ENCODE results near the gene GRAMD1A.

GRAMD1A gene

DNA sequence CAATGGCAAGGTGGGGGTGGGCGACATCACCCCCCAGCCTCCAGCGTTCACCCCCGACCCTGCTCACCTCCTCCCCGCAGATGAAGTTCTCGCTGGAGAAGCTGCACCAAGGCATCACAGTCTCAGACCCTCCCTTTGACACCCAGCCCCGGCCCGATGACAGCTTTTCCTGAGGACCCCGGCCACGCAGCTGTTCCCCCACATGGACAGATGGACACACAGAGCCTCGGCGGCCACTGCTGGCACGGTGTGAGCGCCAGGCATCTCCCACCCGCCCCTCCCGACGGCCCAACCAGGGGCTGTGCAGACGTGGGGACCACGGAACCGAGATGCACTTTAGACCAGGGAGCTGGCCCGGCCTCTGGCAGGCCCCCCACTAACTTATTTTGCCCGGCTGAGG lies 25.8 kb downstream of the GRAMD1A start:
- Histone ChIP-seq H3K27ac (replicated peaks; ENCODE audit: low read length) (no peak overlapping the region), H3K4me1 (ENCODE audit: control insufficient read depth in 2 of 2, insufficient read depth in 1 of 2, low read depth in 1 of 2, low read length in 2 of 2) (peaks cover 0 to 3% of the 10 kb centered on the region in 2 donors), H2AFZ (ENCODE audit: low read length) (no peak overlapping the region), H3K27me3 (ENCODE audit: control insufficient read depth in 3 of 3, insufficient read depth in 3 of 3, low read depth in 1 of 3, low read length in 3 of 3) (peaks cover 0 to under 1% (median 0%) of the 10 kb centered on the region in 3 experiments), H2BK15ac (ENCODE audit: low read length) (no peak overlapping the region), H3K23ac (ENCODE audit: low read depth, low read length, poor library complexity) (no peak overlapping the region), H4K91ac (ENCODE audit: low read depth, low read length, poor library complexity) (no peak overlapping the region), H2BK12ac (ENCODE audit: low read length) (no peak overlapping the region), H3K4me3 (ENCODE audit: low read length in 2 of 2) (no peak overlapping the region), H3K18ac (ENCODE audit: low read length) (no peak overlapping the region), H3K4ac (ENCODE audit: low read length) (no peak overlapping the region), H2AK5ac (ENCODE audit: low read depth, low read length) (no peak overlapping the region), H3K14ac (ENCODE audit: low read length) (no peak overlapping the region), H3K36me3 (replicated peaks in 1 of 2; ENCODE audit: control insufficient read depth in 2 of 2, insufficient read depth in 2 of 2, low read length in 2 of 2) (peaks cover 49 to 73% of the 10 kb centered on the region in 2 donors), H4K8ac (ENCODE audit: low read depth, low read length) (no peak overlapping the region), H3K79me1 (ENCODE audit: low read depth, low read length) (peaks cover 2% of the 10 kb centered on the region), H2BK120ac (ENCODE audit: low read depth, low read length) (no peak overlapping the region), H3K4me2 (ENCODE audit: insufficient read depth, low read length, poor library complexity, severe bottlenecking) (no peak overlapping the region), H3K9ac (ENCODE audit: low read depth, low read length, poor library complexity) (no peak overlapping the region), H2BK5ac (ENCODE audit: low read length) (no peak overlapping the region), H3K9me3 (replicated peaks in 1 of 2; ENCODE audit: control insufficient read depth in 2 of 2, insufficient read depth in 1 of 2, low read depth in 1 of 2, low read length in 2 of 2) (no peaks in the 10 kb centered on the region)
- no peak for DNase-seq (ENCODE audit: low spot score)
- WGBS, 2 donors (ENCODE audit: extremely low coverage in 2 of 2, insufficient read length in 2 of 2, insufficient replicate concordance in 1 of 2): no CpG with 5 or more reads among the region's 21 CpGs

DNA sequence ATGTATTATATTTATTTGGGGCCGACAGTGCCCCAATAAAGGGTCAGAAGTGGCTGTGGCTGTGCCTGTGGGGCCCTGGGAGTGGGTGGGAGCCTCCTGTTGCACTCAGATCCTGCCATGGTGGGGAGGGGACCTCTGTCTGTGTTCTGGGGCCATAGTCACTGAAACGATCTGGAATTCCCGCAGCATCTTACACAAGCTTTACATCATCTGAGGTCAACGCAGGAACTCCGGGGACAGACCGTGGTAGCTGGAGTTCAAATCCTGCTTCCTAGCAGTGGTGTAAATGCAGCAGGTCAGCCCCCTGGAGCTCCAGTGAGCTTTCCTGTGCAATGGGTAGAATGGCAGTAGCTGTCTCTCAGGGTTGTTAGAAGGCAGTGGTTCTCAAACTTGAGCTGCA lies 26.3 kb downstream of the GRAMD1A start:
- no peak overlapping the region for H2AFZ ChIP-seq (ENCODE audit: low read length)
- no peak overlapping the region for H3K27ac ChIP-seq (replicated peaks; ENCODE audit: low read length)
- H3K4ac ChIP-seq (ENCODE audit: low read length): no peak overlapping the region
- peaks cover 0 to 3% of the 10 kb centered on the region in 2 donors for H3K4me1 ChIP-seq (ENCODE audit: control insufficient read depth in 2 of 2, insufficient read depth in 1 of 2, low read depth in 1 of 2, low read length in 2 of 2)
- no peak overlapping the region for H4K8ac ChIP-seq (ENCODE audit: low read depth, low read length)
- peaks cover 0 to 5% (median 1%) of the 10 kb centered on the region in 3 experiments for H3K27me3 ChIP-seq (ENCODE audit: control insufficient read depth in 3 of 3, insufficient read depth in 3 of 3, low read depth in 1 of 3, low read length in 3 of 3)
- no peak overlapping the region for H2BK120ac ChIP-seq (ENCODE audit: low read depth, low read length)
- no CpG with 5 or more reads among the region's 6 CpGs for WGBS, 2 donors (ENCODE audit: extremely low coverage in 2 of 2, insufficient read length in 2 of 2, insufficient replicate concordance in 1 of 2)
- H3K23ac ChIP-seq (ENCODE audit: low read depth, low read length, poor library complexity): no peak overlapping the region
- no peak for DNase-seq (ENCODE audit: low spot score)
- peaks cover 2% of the 10 kb centered on the region for H3K79me1 ChIP-seq (ENCODE audit: low read depth, low read length)
- H2BK15ac ChIP-seq (ENCODE audit: low read length): no peak overlapping the region
- H3K18ac ChIP-seq (ENCODE audit: low read length): no peak overlapping the region
- no peak overlapping the region for H3K9ac ChIP-seq (ENCODE audit: low read depth, low read length, poor library complexity)
- H3K9me3 ChIP-seq (replicated peaks in 1 of 2; ENCODE audit: control insufficient read depth in 2 of 2, insufficient read depth in 1 of 2, low read depth in 1 of 2, low read length in 2 of 2): no peaks in the 10 kb centered on the region
- H3K36me3 ChIP-seq (replicated peaks in 1 of 2; ENCODE audit: control insufficient read depth in 2 of 2, insufficient read depth in 2 of 2, low read length in 2 of 2): peaks cover 45 to 68% of the 10 kb centered on the region in 2 donors
- no peak overlapping the region for H3K4me3 ChIP-seq (ENCODE audit: low read length in 2 of 2)
- H3K4me2 ChIP-seq (ENCODE audit: insufficient read depth, low read length, poor library complexity, severe bottlenecking): no peak overlapping the region
- no peak overlapping the region for H2BK12ac ChIP-seq (ENCODE audit: low read length)
- no peak overlapping the region for H2AK5ac ChIP-seq (ENCODE audit: low read depth, low read length)
- no peak overlapping the region for H4K91ac ChIP-seq (ENCODE audit: low read depth, low read length, poor library complexity)
- no peak overlapping the region for H2BK5ac ChIP-seq (ENCODE audit: low read length)
- H3K14ac ChIP-seq (ENCODE audit: low read length): no peak overlapping the region

DNA sequence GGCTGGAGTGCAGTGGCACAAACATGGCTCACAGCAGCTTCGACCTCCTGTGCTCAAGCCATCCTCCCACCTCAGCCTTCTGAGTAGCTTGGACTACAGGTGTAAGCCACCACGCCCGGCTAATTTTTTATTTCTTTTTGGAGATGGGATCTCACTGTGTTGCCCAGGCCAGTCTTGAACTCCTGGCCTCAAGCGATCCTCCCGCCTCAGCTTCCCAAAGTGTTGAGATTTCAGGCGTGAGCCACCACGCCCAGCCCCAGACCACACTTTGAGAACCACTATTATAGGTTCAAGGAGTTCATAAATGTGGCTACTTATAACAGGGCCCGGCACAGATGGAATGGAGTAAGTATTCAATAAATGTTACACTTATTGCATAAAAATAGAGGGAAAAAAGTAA lies 26.9 kb downstream of the GRAMD1A start:
- Histone ChIP-seq H3K9me3 (replicated peaks in 1 of 2; ENCODE audit: control insufficient read depth in 2 of 2, insufficient read depth in 1 of 2, low read depth in 1 of 2, low read length in 2 of 2) (no peaks in the 10 kb centered on the region), H2AFZ (ENCODE audit: low read length) (no peak overlapping the region), H2AK5ac (ENCODE audit: low read depth, low read length) (no peak overlapping the region), H2BK120ac (ENCODE audit: low read depth, low read length) (no peak overlapping the region), H2BK15ac (ENCODE audit: low read length) (no peak overlapping the region), H3K9ac (ENCODE audit: low read depth, low read length, poor library complexity) (no peak overlapping the region), H3K18ac (ENCODE audit: low read length) (no peak overlapping the region), H3K79me1 (ENCODE audit: low read depth, low read length) (peaks cover 2% of the 10 kb centered on the region), H3K4ac (ENCODE audit: low read length) (no peak overlapping the region), H3K23ac (ENCODE audit: low read depth, low read length, poor library complexity) (no peak overlapping the region), H3K4me2 (ENCODE audit: insufficient read depth, low read length, poor library complexity, severe bottlenecking) (no peak overlapping the region), H3K27me3 (ENCODE audit: control insufficient read depth in 3 of 3, insufficient read depth in 3 of 3, low read depth in 1 of 3, low read length in 3 of 3) (peaks cover 0 to 10% (median 6%) of the 10 kb centered on the region in 3 experiments), H3K14ac (ENCODE audit: low read length) (no peak overlapping the region), H4K91ac (ENCODE audit: low read depth, low read length, poor library complexity) (no peak overlapping the region), H4K8ac (ENCODE audit: low read depth, low read length) (no peak overlapping the region), H3K27ac (replicated peaks; ENCODE audit: low read length) (no peak overlapping the region), H2BK5ac (ENCODE audit: low read length) (no peak overlapping the region), H3K4me3 (ENCODE audit: low read length in 2 of 2) (no peak overlapping the region), H2BK12ac (ENCODE audit: low read length) (no peak overlapping the region), H3K4me1 (ENCODE audit: control insufficient read depth in 2 of 2, insufficient read depth in 1 of 2, low read depth in 1 of 2, low read length in 2 of 2) (peaks cover 0 to 6% of the 10 kb centered on the region in 2 donors), H3K36me3 (replicated peaks in 1 of 2; ENCODE audit: control insufficient read depth in 2 of 2, insufficient read depth in 2 of 2, low read length in 2 of 2) (peaks cover 40 to 62% of the 10 kb centered on the region in 2 donors)
- WGBS, 2 donors (ENCODE audit: extremely low coverage in 2 of 2, insufficient read length in 2 of 2, insufficient replicate concordance in 1 of 2): no CpG with 5 or more reads among the region's 8 CpGs
- DNase-seq (ENCODE audit: low spot score): no peak

DNA sequence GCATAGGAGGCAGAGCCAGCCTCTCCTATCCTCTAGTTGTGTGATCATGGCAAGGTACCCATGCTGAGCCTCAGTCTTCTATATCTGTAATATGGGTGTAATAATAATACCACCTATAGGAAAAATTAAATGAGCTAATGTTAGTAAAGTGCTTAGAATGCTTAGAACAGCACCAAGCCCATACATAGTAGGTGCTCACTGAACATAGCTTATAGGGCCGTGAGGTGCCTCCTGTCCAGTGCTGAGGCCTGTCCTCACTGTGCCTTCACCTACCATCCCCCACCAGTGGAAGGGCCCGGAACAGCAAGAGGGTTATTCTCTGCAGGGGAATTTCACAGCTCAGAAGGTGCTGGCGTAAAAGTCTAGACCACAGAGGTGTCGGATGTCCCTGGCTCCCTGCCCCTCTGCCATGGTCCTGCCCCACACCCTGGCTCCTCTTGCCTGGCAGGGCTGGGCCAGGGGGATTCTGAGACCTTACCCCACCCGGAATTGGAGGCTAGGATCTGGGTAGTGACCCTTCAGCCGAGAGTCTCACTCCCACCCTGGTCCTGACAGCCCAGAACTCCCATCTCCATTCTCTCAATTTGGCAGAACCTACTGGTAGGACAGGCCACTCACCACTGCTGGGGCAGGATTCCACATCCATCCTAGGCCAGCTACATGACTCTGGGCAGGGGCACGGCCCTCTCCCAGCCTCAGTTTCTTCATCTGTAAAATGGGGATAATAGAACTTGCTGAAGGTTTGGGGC lies 27.9 kb downstream of the GRAMD1A start:
- Histone ChIP-seq H3K4ac (ENCODE audit: low read length) (no peak overlapping the region), H3K4me1 (ENCODE audit: control insufficient read depth in 2 of 2, insufficient read depth in 1 of 2, low read depth in 1 of 2, low read length in 2 of 2) (peaks cover 0 to 7% of the 10 kb centered on the region in 2 donors), H3K23ac (ENCODE audit: low read depth, low read length, poor library complexity) (no peak overlapping the region), H2BK15ac (ENCODE audit: low read length) (no peak overlapping the region), H3K9ac (ENCODE audit: low read depth, low read length, poor library complexity) (no peak overlapping the region), H3K36me3 (replicated peaks in 1 of 2; ENCODE audit: control insufficient read depth in 2 of 2, insufficient read depth in 2 of 2, low read length in 2 of 2) (peaks cover 37 to 54% of the 10 kb centered on the region in 2 donors), H3K79me1 (ENCODE audit: low read depth, low read length) (peaks cover 4% of the 10 kb centered on the region), H3K14ac (ENCODE audit: low read length) (no peak overlapping the region), H4K8ac (ENCODE audit: low read depth, low read length) (no peak overlapping the region), H2BK5ac (ENCODE audit: low read length) (no peak overlapping the region), H2AK5ac (ENCODE audit: low read depth, low read length) (no peak overlapping the region), H3K18ac (ENCODE audit: low read length) (no peak overlapping the region), H4K91ac (ENCODE audit: low read depth, low read length, poor library complexity) (no peak overlapping the region), H3K27me3 (ENCODE audit: control insufficient read depth in 3 of 3, insufficient read depth in 3 of 3, low read depth in 1 of 3, low read length in 3 of 3) (peaks cover 0 to 15% (median 14%) of the 10 kb centered on the region in 3 experiments), H3K4me3 (ENCODE audit: low read length in 2 of 2) (no peak overlapping the region), H2BK120ac (ENCODE audit: low read depth, low read length) (no peak overlapping the region), H3K4me2 (ENCODE audit: insufficient read depth, low read length, poor library complexity, severe bottlenecking) (no peak overlapping the region), H3K27ac (replicated peaks; ENCODE audit: low read length) (no peak overlapping the region), H2AFZ (ENCODE audit: low read length) (no peak overlapping the region), H2BK12ac (ENCODE audit: low read length) (no peak overlapping the region), H3K9me3 (replicated peaks in 1 of 2; ENCODE audit: control insufficient read depth in 2 of 2, insufficient read depth in 1 of 2, low read depth in 1 of 2, low read length in 2 of 2) (no peaks in the 10 kb centered on the region)
- WGBS, 2 donors (ENCODE audit: extremely low coverage in 2 of 2, insufficient read length in 2 of 2, insufficient replicate concordance in 1 of 2): no CpG with 5 or more reads among the region's 7 CpGs
- DNase-seq (ENCODE audit: low spot score): no peak

Data from neuronal stem cell (in vitro differentiated cells).